Cardiac fibroblast (primary cell): ENCODE results near the gene CC2D2B.
A peak's percentile ranks its signal among the peaks of the same experiment; 100 is the strongest.
"Not testable (repeated sequence)": the region's sequence is repeated elsewhere in the genome, so short reads cannot be mapped to it uniquely, and the experiment has no call there.

ENCODE experiments used
- DNase-seq, 2 donors: peaks; one replicate each; pipeline versions ENCODE4 v3.0.0 to v3.0.0-alpha.2; 2010; ENCODE audit warnings: low read depth in 2 of 2
- H3K4me3 ChIP-seq, 2 donors: replicated peaks in 1 of 2; 1 replicate in 1 of 2; 2 replicates in 1 of 2; pipeline ENCODE4 v1.5.1; 2011; ENCODE audit warnings: low read depth in 2 of 2, low read length in 2 of 2, mild to moderate bottlenecking in 2 of 2, moderate library complexity in 1 of 2
- TF ChIP-seq, protein P1 (sequence below): IDR thresholded peaks from one replicate; pipeline ENCODE4 v1.5.1; 2011; ENCODE audit warnings: low read depth, mild to moderate bottlenecking, low read length, inconsistent platforms

CC2D2B gene

GRCh38 chr10:95877881-95878280 lies 29.9 kb upstream of the CC2D2B start:
- TF ChIP-seq, protein P1, sequence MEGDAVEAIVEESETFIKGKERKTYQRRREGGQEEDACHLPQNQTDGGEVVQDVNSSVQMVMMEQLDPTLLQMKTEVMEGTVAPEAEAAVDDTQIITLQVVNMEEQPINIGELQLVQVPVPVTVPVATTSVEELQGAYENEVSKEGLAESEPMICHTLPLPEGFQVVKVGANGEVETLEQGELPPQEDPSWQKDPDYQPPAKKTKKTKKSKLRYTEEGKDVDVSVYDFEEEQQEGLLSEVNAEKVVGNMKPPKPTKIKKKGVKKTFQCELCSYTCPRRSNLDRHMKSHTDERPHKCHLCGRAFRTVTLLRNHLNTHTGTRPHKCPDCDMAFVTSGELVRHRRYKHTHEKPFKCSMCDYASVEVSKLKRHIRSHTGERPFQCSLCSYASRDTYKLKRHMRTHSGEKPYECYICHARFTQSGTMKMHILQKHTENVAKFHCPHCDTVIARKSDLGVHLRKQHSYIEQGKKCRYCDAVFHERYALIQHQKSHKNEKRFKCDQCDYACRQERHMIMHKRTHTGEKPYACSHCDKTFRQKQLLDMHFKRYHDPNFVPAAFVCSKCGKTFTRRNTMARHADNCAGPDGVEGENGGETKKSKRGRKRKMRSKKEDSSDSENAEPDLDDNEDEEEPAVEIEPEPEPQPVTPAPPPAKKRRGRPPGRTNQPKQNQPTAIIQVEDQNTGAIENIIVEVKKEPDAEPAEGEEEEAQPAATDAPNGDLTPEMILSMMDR: no peak
- DNase-seq: no peak
- H3K4me3 ChIP-seq: no peak overlapping the region

- TF ChIP-seq, protein P1: no peak
- no peak for DNase-seq
- H3K4me3 ChIP-seq: no peak overlapping the region
Measured at GRCh38 chr10:95880704-95881103, 27.1 kb upstream of the CC2D2B start.

- DNase-seq: peak in 1 of 2 donors; percentile 50
- TF ChIP-seq, protein P1: no peak
- no peak overlapping the region for H3K4me3 ChIP-seq
Measured at GRCh38 chr10:95881316-95881715, 26.5 kb upstream of the CC2D2B start.

- H3K4me3 ChIP-seq: no peak overlapping the region
- TF ChIP-seq, protein P1: no peak
- DNase-seq: no peak
Measured at GRCh38 chr10:95889830-95890229, 17.9 kb upstream of the CC2D2B start.

GRCh38 chr10:95896071-95896850 lies 11.5 kb upstream of the CC2D2B start:
- DNase-seq: no peak
- TF ChIP-seq, protein P1: no peak
- no peak overlapping the region for H3K4me3 ChIP-seq

DNA sequence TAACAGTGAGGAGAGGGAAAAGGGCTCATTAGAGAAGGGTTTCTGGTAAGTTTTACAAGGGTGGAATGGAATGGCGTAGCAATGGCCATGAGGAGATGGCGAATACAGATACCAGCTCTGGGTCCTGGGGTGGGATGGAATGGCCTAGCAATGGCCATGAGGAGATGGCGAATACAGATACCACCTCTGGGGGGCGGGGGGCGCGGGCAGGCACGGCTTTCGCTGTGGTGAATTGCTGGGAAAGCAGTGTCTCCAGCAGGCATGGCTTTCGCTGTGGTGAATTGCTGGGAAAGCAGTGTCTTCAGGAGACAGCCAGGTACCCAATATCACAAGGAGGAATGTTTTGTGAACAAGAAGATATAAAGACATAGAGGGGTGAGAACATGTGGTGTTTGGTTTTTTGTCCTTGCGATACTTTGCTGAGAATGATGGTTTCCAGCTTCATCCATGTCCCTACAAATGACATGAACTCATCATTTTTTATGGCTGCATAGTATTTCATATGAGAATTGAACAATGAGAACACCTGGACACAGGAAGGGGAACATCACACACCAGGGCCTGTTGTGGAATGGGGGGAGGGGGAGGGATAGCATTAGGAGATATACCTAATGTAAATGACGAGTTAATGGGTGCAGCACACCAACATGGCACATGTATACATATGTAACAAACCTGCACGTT lies 1.7 kb upstream of the CC2D2B start:
- not testable (repeated sequence) for H3K4me3 ChIP-seq, DNase-seq

DNA sequence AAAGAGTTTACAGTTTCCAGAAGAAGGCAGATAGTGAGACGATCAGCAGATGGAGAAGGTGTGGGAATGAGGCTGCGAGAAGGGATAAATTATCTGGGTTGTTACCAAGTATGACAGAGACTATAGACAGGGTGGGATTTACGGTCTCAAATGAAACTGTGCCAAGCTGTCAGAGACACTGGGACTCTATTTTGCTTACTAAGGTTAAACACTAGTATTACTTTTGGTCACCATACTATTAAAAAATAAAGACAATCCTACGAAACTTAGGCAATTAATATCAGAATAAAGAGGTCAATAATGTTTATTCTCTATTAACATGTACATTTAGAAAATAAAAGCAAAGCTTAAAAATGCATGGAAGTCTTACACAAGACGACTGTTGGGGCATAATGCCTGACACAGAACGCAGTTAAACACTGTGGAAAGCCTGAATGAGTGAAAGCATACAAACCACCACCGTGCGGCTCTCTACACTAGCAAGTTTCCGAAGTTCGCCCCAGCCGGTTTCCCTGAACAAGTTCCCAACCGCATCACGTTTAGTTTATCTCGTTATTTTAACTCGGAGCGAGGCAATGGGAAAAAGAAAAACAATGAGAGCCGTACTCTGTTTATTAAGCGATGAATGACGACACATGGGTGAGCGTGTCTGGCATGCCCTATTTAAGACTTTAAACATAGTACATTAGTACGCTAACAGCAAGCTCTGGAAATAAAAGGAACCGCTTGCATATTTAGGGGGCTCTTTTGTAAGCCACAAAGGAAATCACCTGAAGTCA lies 909 bp upstream of the CC2D2B start:
- TF ChIP-seq, protein P1: peak; percentile 36
- peak; percentile 70 to 77 for DNase-seq
- H3K4me3 ChIP-seq: peak overlapping the region; percentile 77 to 78
